Measurements from ENCODE around the gene MTMR2. TPM values are rescaled to one million over a fixed set of nuclear protein-coding genes. Genes with fewer than 3 reads are reported as not detected.

The MTMR2 gene
- total and polyA plus RNA-seq, 2 donors (not counting 3 experiments of a cell fraction or from before 2014, with no cell fraction given), result 19.5 to 49.5 TPM

Small RNA genes lying within 50 kb of the gene (small RNA-seq; reads per million reads assigned to genes)
- not detected for gene RNA5SP345 (ENCODE audit: insufficient read depth, insufficient read length, low read depth, low replicate concordance)

Other genes starting within 250 kb of the MTMR2 start
- 24.7 and 25.7 TPM in 2 replicates for gene FAM76B, start 134.3 kb downstream of the MTMR2 start, total RNA-seq
- gene FAM76B, start 134.3 kb downstream of the MTMR2 start, polyA plus RNA-seq, result 5.9 and 6.7 TPM in 2 replicates
- 35.2 and 38.5 TPM in 2 replicates for gene CEP57, start 133.6 kb downstream of the MTMR2 start, total RNA-seq
- gene CEP57, start 133.6 kb downstream of the MTMR2 start, polyA plus RNA-seq, result 11.5 and 16.0 TPM in 2 replicates

Data from endothelial cell of umbilical vein (primary cell).